Neuronal stem cell (in vitro differentiated cells): ENCODE results near the gene SOX13.
A peak's percentile ranks its signal among the peaks of the same experiment; 100 is the strongest.

ENCODE experiments used
- DNase-seq: peaks from one replicate; pipeline ENCODE4 v3.0.0-alpha.2; 2013; ENCODE audit warnings: low spot score
- H2AFZ ChIP-seq: one replicate; pipeline ENCODE4 v1.6.1; 2013; ENCODE audit warnings: mild to moderate bottlenecking, low read length, inconsistent platforms
- H2AK5ac ChIP-seq: 2 replicates; pipeline ENCODE4 v1.6.1; 2013; ENCODE audit warnings: low read depth, mild to moderate bottlenecking, inconsistent platforms, low read length, moderate library complexity, mixed read lengths
- H2BK120ac ChIP-seq: 2 replicates; pipeline ENCODE4 v1.6.1; 2013; ENCODE audit warnings: low read depth, mild to moderate bottlenecking, inconsistent platforms, low read length, moderate library complexity, mixed read lengths
- H2BK12ac ChIP-seq: one replicate; pipeline ENCODE4 v1.6.1; 2013; ENCODE audit warnings: low read length, inconsistent platforms
- H2BK15ac ChIP-seq: 2 replicates; pipeline ENCODE4 v1.6.1; 2013; ENCODE audit warnings: mild to moderate bottlenecking, low read length, inconsistent platforms, mixed read lengths
- H2BK5ac ChIP-seq: one replicate; pipeline ENCODE4 v1.6.1; 2013; ENCODE audit warnings: inconsistent platforms, mild to moderate bottlenecking, low read length, moderate library complexity
- H3K14ac ChIP-seq: one replicate; pipeline ENCODE4 v1.6.1; 2013; ENCODE audit warnings: low read length, inconsistent platforms
- H3K18ac ChIP-seq: 2 replicates; pipeline ENCODE4 v1.6.1; 2013; ENCODE audit warnings: low read length, inconsistent platforms
- H3K23ac ChIP-seq: 2 replicates; pipeline ENCODE4 v1.6.1; 2013; ENCODE audit warnings: low read depth, mild to moderate bottlenecking, mixed read lengths, low read length, inconsistent platforms; ENCODE audit not compliant: poor library complexity
- H3K27ac ChIP-seq: replicated peaks from 3 replicates; pipeline ENCODE4 v1.5.1; 2013; ENCODE audit warnings: low read length, inconsistent platforms
- H3K27me3 ChIP-seq, 3 experiments: 2 replicates each; pipeline ENCODE4 v1.6.1; 2013; ENCODE audit warnings: low read length in 3 of 3, mild to moderate bottlenecking in 2 of 3, inconsistent platforms in 1 of 3, low read depth in 1 of 3, mixed read lengths in 1 of 3, moderate library complexity in 1 of 3; ENCODE audit not compliant: control insufficient read depth in 3 of 3, insufficient read depth in 3 of 3
- H3K36me3 ChIP-seq, 2 donors: replicated peaks in 1 of 2; 2 replicates each; pipeline ENCODE4 v1.6.1; 2013; ENCODE audit warnings: low read length in 2 of 2; ENCODE audit not compliant: control insufficient read depth in 2 of 2, insufficient read depth in 2 of 2
- H3K4ac ChIP-seq: 2 replicates; pipeline ENCODE4 v1.6.1; 2013; ENCODE audit warnings: inconsistent platforms, mild to moderate bottlenecking, low read length, moderate library complexity
- H3K4me1 ChIP-seq, 2 donors: 1 replicate in 1 of 2; 2 replicates in 1 of 2; pipeline ENCODE4 v1.6.1; 2013; ENCODE audit warnings: low read length in 2 of 2, low read depth in 1 of 2; ENCODE audit not compliant: control insufficient read depth in 2 of 2, insufficient read depth in 1 of 2
- H3K4me2 ChIP-seq: one replicate; pipeline ENCODE4 v1.6.1; 2013; ENCODE audit warnings: mild to moderate bottlenecking, low read length, inconsistent platforms; ENCODE audit not compliant: insufficient read depth, poor library complexity, severe bottlenecking
- H3K4me3 ChIP-seq, 2 donors: 2 replicates each; pipeline ENCODE4 v1.5.1; 2013; ENCODE audit warnings: low read length in 2 of 2, mild to moderate bottlenecking in 2 of 2, inconsistent platforms in 1 of 2, moderate library complexity in 1 of 2
- H3K79me1 ChIP-seq: one replicate; pipeline ENCODE4 v1.6.1; 2013; ENCODE audit warnings: low read depth, mild to moderate bottlenecking, inconsistent platforms, low read length, moderate library complexity
- H3K9ac ChIP-seq: one replicate; pipeline ENCODE4 v1.6.1; 2013; ENCODE audit warnings: mild to moderate bottlenecking, low read depth, low read length, inconsistent platforms; ENCODE audit not compliant: poor library complexity
- H3K9me3 ChIP-seq, 2 donors: replicated peaks in 1 of 2; 2 replicates each; pipeline versions ENCODE3 to v1.6.1; 2013; ENCODE audit warnings: low read length in 2 of 2, mild to moderate bottlenecking in 2 of 2, inconsistent platforms in 1 of 2, low read depth in 1 of 2, mixed read lengths in 1 of 2, moderate library complexity in 1 of 2; ENCODE audit not compliant: control insufficient read depth in 2 of 2, insufficient read depth in 1 of 2
- H4K8ac ChIP-seq: one replicate; pipeline ENCODE4 v1.6.1; 2013; ENCODE audit warnings: low read depth, mild to moderate bottlenecking, inconsistent platforms, low read length, moderate library complexity
- H4K91ac ChIP-seq: one replicate; pipeline ENCODE4 v1.6.1; 2013; ENCODE audit warnings: low read length, low read depth, mild to moderate bottlenecking, inconsistent platforms; ENCODE audit not compliant: poor library complexity
- WGBS, 2 donors: extraction: QIAGEN DNeasy Blood & Tissue Kit; methylation state at CpG; one replicate each; pipeline ENCODE4 v1.1.7; 2013; ENCODE audit warnings: missing lambda C conversion rate in 2 of 2, mixed read lengths in 1 of 2; ENCODE audit not compliant: insufficient read length in 2 of 2, insufficient replicate concordance in 1 of 2; ENCODE audit errors: extremely low coverage in 2 of 2; 5-methylcytosine and 5-hydroxymethylcytosine counted together

Gene SOX13

GRCh38 chr1:204076891-204077290 lies 4.0 kb downstream of the SOX13 start:
- no peak overlapping the region for H3K9ac ChIP-seq
- peaks cover 26 to 52% of the 10 kb centered on the region in 2 donors for H3K4me1 ChIP-seq
- H2BK12ac ChIP-seq: no peak overlapping the region
- H3K27me3 ChIP-seq: peaks cover 0 to 8% (median 0%) of the 10 kb centered on the region in 3 experiments
- peaks cover 0 to 12% of the 10 kb centered on the region in 2 donors for H3K36me3 ChIP-seq
- H3K23ac ChIP-seq: no peak overlapping the region
- H2BK5ac ChIP-seq: no peak overlapping the region
- no peak overlapping the region for H3K4me2 ChIP-seq
- no peak overlapping the region for H3K27ac ChIP-seq
- no peak overlapping the region for H3K18ac ChIP-seq
- WGBS, 2 donors: no CpG with 5 or more reads among the region's 1 CpG
- H2BK15ac ChIP-seq: no peak overlapping the region
- no peak overlapping the region for H3K14ac ChIP-seq
- H2BK120ac ChIP-seq: no peak overlapping the region
- no peak overlapping the region for H3K4ac ChIP-seq
- H4K8ac ChIP-seq: no peak overlapping the region
- peaks cover 19% of the 10 kb centered on the region for H3K79me1 ChIP-seq
- no peak overlapping the region for H4K91ac ChIP-seq
- H2AK5ac ChIP-seq: no peak overlapping the region
- no peak overlapping the region for H3K4me3 ChIP-seq
- DNase-seq: no peak
- no peaks in the 10 kb centered on the region for H3K9me3 ChIP-seq
- no peak overlapping the region for H2AFZ ChIP-seq

DNA sequence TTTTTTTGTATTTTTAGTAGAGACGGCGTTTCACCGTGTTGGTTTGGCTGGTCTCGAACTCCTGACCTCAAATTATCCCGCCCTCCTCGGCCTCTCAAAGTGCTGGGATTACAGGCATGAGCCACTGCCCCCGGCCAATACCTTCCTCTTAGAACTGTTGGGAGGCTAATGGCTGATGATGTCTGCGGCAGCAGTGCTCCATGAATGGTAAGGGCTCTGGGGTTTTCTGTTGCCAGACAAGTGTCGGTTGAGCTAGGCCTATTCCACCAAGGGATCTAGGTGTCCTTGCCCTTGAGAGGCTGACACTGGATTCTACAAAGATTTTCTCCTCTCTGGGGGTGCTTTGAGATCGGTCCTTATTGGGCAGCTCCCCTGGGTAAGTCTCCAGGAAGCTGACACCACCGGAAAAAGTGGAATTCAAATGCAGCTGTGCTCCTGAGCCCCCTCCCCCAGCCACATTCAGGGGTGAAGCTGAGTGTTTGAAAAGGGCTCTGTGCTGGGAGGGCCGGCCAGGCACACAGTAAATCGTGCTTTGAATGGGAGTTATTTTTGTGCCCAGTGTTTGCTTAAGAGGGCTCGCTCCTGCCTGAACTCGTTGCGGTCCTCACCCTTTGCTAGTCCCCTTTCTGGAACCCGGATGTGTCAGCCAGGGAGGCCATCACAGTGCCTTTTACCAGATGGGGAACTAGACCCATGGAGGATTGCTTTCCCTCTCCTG lies 5.2 kb downstream of the SOX13 start:
- Histone ChIP-seq H3K27ac (peak overlapping the region; percentile 92), H3K4me2 (peak overlapping the region; percentile 62), H3K27me3 (peaks cover 0 to 8% (median 0%) of the 10 kb centered on the region in 3 experiments), H2AFZ (peak overlapping the region; percentile 40), H2BK12ac (no peak overlapping the region), H3K9me3 (no peaks in the 10 kb centered on the region), H2BK5ac (no peak overlapping the region), H2BK120ac (no peak overlapping the region), H3K79me1 (peaks cover 19% of the 10 kb centered on the region), H3K4me1 (peaks cover 31 to 56% of the 10 kb centered on the region in 2 donors), H4K8ac (no peak overlapping the region), H3K14ac (no peak overlapping the region), H3K18ac (peak overlapping the region; percentile 87), H3K36me3 (peaks cover 0 to 17% of the 10 kb centered on the region in 2 donors), H3K23ac (no peak overlapping the region), H2BK15ac (no peak overlapping the region), H3K9ac (peak overlapping the region; percentile 65), H3K4me3 (peak overlapping the region in 1 of 2 donors; percentile 26), H3K4ac (no peak overlapping the region), H4K91ac (no peak overlapping the region), H2AK5ac (no peak overlapping the region)
- no CpG with 5 or more reads among the region's 17 CpGs for WGBS, 2 donors
- peak; percentile 65 for DNase-seq

DNA sequence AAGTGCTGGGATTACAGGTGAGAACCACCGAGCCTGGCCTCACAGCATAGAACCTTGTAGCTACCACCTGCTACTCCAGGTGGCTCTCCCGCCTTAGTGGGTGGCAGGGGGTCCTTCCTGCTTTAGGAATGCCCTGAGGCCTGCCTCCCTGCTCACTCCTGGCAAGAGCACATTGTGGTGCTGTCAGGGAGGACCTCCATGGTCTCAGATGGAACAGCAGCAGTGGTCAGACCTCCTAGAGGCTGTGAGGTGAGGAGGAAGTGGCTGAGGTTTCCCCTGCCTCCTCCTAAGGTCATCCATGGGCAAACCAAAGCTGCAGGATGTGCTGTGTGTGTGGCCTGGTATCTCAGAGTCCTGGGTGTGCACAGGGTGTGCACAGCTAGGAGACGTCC lies 6.7 kb downstream of the SOX13 start:
- Histone ChIP-seq H3K18ac (peak overlapping the region; percentile 61), H4K91ac (peak overlapping the region; percentile 4), H3K27ac (peak overlapping the region; percentile 3), H3K4me2 (no peak overlapping the region), H2BK12ac (peak overlapping the region; percentile 63), H2AK5ac (peak overlapping the region; percentile 26), H3K4ac (no peak overlapping the region), H3K79me1 (peaks cover 14% of the 10 kb centered on the region), H4K8ac (no peak overlapping the region), H3K36me3 (peaks cover 0 to 28% of the 10 kb centered on the region in 2 donors), H2BK120ac (no peak overlapping the region), H2BK15ac (no peak overlapping the region), H3K23ac (no peak overlapping the region), H3K4me3 (no peak overlapping the region), H3K9me3 (no peaks in the 10 kb centered on the region), H3K27me3 (peaks cover 0 to 8% (median 0%) of the 10 kb centered on the region in 3 experiments), H2BK5ac (no peak overlapping the region), H3K14ac (no peak overlapping the region), H2AFZ (no peak overlapping the region), H3K4me1 (peaks cover 42 to 67% of the 10 kb centered on the region in 2 donors), H3K9ac (no peak overlapping the region)
- WGBS, 2 donors: no CpG with 5 or more reads among the region's 3 CpGs
- no peak for DNase-seq

DNA sequence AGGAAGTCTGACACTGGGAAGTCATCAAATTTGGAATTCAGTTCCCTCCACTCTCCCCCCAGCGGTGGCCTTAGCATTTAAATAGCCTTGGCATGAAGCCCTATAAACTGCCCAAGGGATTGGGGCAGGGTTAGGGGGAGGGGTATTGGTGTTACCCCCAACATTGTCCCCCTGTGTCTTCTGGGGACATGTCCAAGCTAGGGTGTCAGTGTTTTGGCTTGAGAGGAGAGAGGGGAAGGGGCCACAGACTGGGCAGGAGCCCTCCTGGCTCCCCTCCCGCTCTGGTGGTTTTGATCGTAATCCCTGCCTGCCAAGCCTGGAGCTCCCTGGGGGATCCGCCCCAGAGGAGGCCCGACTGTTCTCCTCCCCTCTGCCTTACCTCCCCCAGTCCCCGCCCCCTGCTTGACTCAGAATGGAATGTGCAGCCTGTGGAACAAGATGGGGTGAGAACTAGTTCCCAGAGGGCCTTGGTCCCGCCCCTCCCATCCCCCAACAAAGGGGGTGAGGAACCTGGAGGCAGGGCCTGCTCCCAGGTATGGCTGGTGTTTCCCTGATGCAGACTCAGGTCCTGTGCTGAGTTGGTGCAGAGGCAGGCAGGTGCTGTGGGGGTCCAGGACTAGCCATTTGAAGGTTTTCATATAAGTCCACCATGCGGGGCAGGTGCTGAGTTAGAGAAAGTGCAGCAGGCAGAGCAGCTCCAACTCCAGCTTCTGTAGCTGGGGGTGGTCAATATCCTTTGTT lies 7.4 kb downstream of the SOX13 start:
- Histone ChIP-seq H3K23ac (no peak overlapping the region), H2BK12ac (no peak overlapping the region), H3K4me3 (no peak overlapping the region), H3K27me3 (peaks cover 0 to 3% (median 0%) of the 10 kb centered on the region in 3 experiments), H3K79me1 (peaks cover 9% of the 10 kb centered on the region), H3K27ac (peak overlapping the region; percentile 39), H2BK15ac (no peak overlapping the region), H3K14ac (no peak overlapping the region), H2BK120ac (no peak overlapping the region), H2AFZ (no peak overlapping the region), H2BK5ac (no peak overlapping the region), H4K91ac (no peak overlapping the region), H3K4ac (no peak overlapping the region), H2AK5ac (peak overlapping the region; percentile 26), H3K4me1 (peaks cover 42 to 69% of the 10 kb centered on the region in 2 donors), H3K9ac (peak overlapping the region; percentile 33), H3K9me3 (no peaks in the 10 kb centered on the region), H4K8ac (no peak overlapping the region), H3K18ac (peak overlapping the region; percentile 61), H3K4me2 (peak overlapping the region; percentile 41), H3K36me3 (peaks cover 0 to 33% of the 10 kb centered on the region in 2 donors)
- DNase-seq: peak; percentile 81
- no CpG with 5 or more reads among the region's 8 CpGs for WGBS, 2 donors
